K562 (cell line): ENCODE data around the gene MAST4. TPM values are rescaled to one million over a fixed set of nuclear protein-coding genes. Genes with fewer than 3 reads are reported as not detected.
A peak's percentile ranks its signal among the peaks of the same experiment; 100 is the strongest.

ENCODE experiments used
- ATAC-seq: fragments of 200-7000 bp; cut with Tn5 transposase; 3 replicates; pipeline ENCODE4 v1.9.1; 2020; ENCODE audit warnings: moderate library complexity
- BruUV-seq: library from RNA; stranded (reverse); fragments of 400-500 nt; replicated peaks from 2 replicates; lab custom pipeline; 2021; lab: Mats Ljungman, UMichigan
- CTCF ChIA-PET: fragments of 300-600 bp; formaldehyde crosslinking; extraction: SDS; loops from one replicate; lab custom pipeline; 2021; ENCODE audit warnings: low intra/inter-chr PET ratio; lab: Yijun Ruan, JAX
- POLR2A ChIA-PET: fragments of 300-600, 350-650 bp; sonication (Branson Sonifier 250); formaldehyde crosslinking; extraction: SDS; loops from one replicate; lab custom pipeline; 2021; ENCODE audit warnings: antibody characterized with exemption, inconsistent platforms; lab: Yijun Ruan, JAX
- DNase-seq, 4 experiments: peaks; one replicate each; pipeline versions ENCODE4 v3.0.0 to v3.0.0-alpha.2; 2011 to 2018; ENCODE audit warnings: low spot score in 3 of 4, mixed read lengths in 3 of 4; ENCODE audit errors: extremely low read depth in 1 of 4
- FAIRE-seq: peaks from 2 replicates; lab custom pipeline; 2011; peaks lifted over from hg19 to GRCh38; lab: Jason Lieb, UNC
- H2AFZ ChIP-seq: 2 replicates; pipeline ENCODE4 v1.6.0; 2011; ENCODE audit warnings: low read depth, low read length, control low read depth, inconsistent platforms
- H3K27ac ChIP-seq: fragments of 200-600 bp; 3 replicates; pipeline ENCODE4 v1.8.0; 2011; ENCODE audit warnings: low read depth, mild to moderate bottlenecking, control low read depth, inconsistent platforms, low read length, moderate library complexity, mixed read lengths; ENCODE audit errors: extremely low read depth
- H3K27me3 ChIP-seq, 2 experiments: fragments of 300-600 bp in 1 of 2; 2 replicates in 1 of 2; 3 replicates in 1 of 2; pipeline versions ENCODE4 v1.6.0 to v1.8.0; 2011; ENCODE audit warnings: inconsistent platforms in 2 of 2, low read length in 2 of 2, mild to moderate bottlenecking in 1 of 2, mixed read lengths in 1 of 2, moderate library complexity in 1 of 2; ENCODE audit not compliant: control insufficient read depth in 2 of 2, insufficient read depth in 2 of 2
- H3K36me3 ChIP-seq: fragments of 300-600 bp; 3 replicates; pipeline ENCODE4 v1.8.0; 2011; ENCODE audit warnings: mild to moderate bottlenecking, low read length, inconsistent platforms; ENCODE audit not compliant: control insufficient read depth, insufficient read depth
- H3K4me1 ChIP-seq, 2 experiments: fragments of 200-600 bp in 1 of 2; replicated peaks in 1 of 2; 2 replicates in 1 of 2; 3 replicates in 1 of 2; pipeline versions ENCODE4 v1.5.1 to v1.8.0; 2011; ENCODE audit warnings: inconsistent platforms in 2 of 2, low read length in 2 of 2, mild to moderate bottlenecking in 1 of 2, mixed read lengths in 1 of 2, moderate library complexity in 1 of 2; ENCODE audit not compliant: control insufficient read depth in 2 of 2, insufficient read depth in 2 of 2
- H3K4me2 ChIP-seq: 2 replicates; pipeline ENCODE4 v1.6.1; 2011; ENCODE audit warnings: low read length, control low read depth, inconsistent platforms, mixed read lengths; ENCODE audit not compliant: insufficient read depth
- H3K4me3 ChIP-seq: fragments of 200-600 bp; sonication (generic), shearing (Covaris generic); 2 replicates; pipeline ENCODE4 v1.5.1; 2016; ENCODE audit warnings: control low read depth, inconsistent platforms
- H3K79me2 ChIP-seq: fragments of 200-600 bp; 3 replicates; pipeline ENCODE4 v1.8.0; 2011; ENCODE audit warnings: low read length, inconsistent platforms; ENCODE audit not compliant: control insufficient read depth, insufficient read depth
- H3K9ac ChIP-seq, 2 experiments: 2 replicates each; pipeline versions ENCODE4 v1.6.0 to v1.6.1; 2011; ENCODE audit warnings: low read depth in 2 of 2, low read length in 2 of 2, control low read depth in 1 of 2, inconsistent platforms in 1 of 2, mild to moderate bottlenecking in 1 of 2, mixed read lengths in 1 of 2; ENCODE audit not compliant: insufficient read depth in 1 of 2
- H3K9me1 ChIP-seq: one replicate; pipeline ENCODE4 v1.6.0; 2011; ENCODE audit warnings: inconsistent platforms, mild to moderate bottlenecking, low read length, moderate library complexity; ENCODE audit not compliant: control insufficient read depth, insufficient read depth
- H3K9me3 ChIP-seq: replicated peaks from 2 replicates; pipeline ENCODE4 v1.5.1; 2011; ENCODE audit warnings: low read depth, low read length, inconsistent platforms; ENCODE audit not compliant: control insufficient read depth, insufficient read depth
- H4K20me1 ChIP-seq: replicated peaks from 2 replicates; pipeline ENCODE4 v1.6.1; 2011; ENCODE audit warnings: low read length, inconsistent platforms, mixed read lengths; ENCODE audit not compliant: control insufficient read depth, insufficient read depth
- ZNF639 ChIP-seq, 2 experiments: fragments of 200-800 bp in 1 of 2; sonication (Bioruptor generic) in 1 of 2; sonication (generic) in 1 of 2; formaldehyde crosslinking in 1 of 2; IDR thresholded peaks in 1 of 2; conservative IDR thresholded peaks in 1 of 2; 2 replicates each; pipeline versions ENCODE4 v1.5.0 to v1.6.1; 2016 to 2020; ENCODE audit warnings: missing compliant biosample characterization in 1 of 2, missing genetic modification characterization in 1 of 2, missing genetic modification reagents in 1 of 2
- WGBS: fragments of 100-300 bp; shearing (Covaris generic); methylation state at CpG from one replicate; pipeline ENCODE4 v1.1.6; 2016; ENCODE audit warnings: low coverage, mixed read lengths; ENCODE audit not compliant: insufficient coverage; ENCODE audit errors: missing lambda C conversion rate; 5-methylcytosine and 5-hydroxymethylcytosine counted together
- in situ Hi-C: fragments of 300-500 bp; cut with MboI; formaldehyde crosslinking; loops from 4 replicates; pipeline ENCODE4 v1.15.0; 2018; ENCODE audit warnings: inconsistent platforms, mixed read lengths
- intact Hi-C: fragments of 100-400 bp; cut with micrococcal nuclease; formaldehyde crosslinking; loops from 2 replicates; pipeline ENCODE4 v1.14.2; 2022
- polyA plus RNA-seq, 8 experiments: library from polyadenylated mRNA; depleted of rRNA in 4 of 8; stranded (reverse) in 5 of 8; unstranded in 3 of 8; fragments of >200 nt; fragmentation: Nextera tagmentation in 2 of 8; fragmentation: Illumina TruSeq in 1 of 8; extraction: Ambion mirVana in 2 of 8; extraction: Trizol in 1 of 8; gene quantifications; 2 replicates each; pipeline versions ENCODE4 v1.2.1 to v1.2.3, GENCODE V29; 2011 to 2014; ENCODE audit warnings: inconsistent platforms in 1 of 8, missing spikeins in 1 of 8
- total RNA-seq, 7 experiments: library from RNA; depleted of rRNA in 6 of 7; stranded (reverse); fragments of >200 nt in 6 of 7; fragmentation: Illumina TruSeq in 2 of 7; extraction: Trizol in 2 of 7; gene quantifications; 2 replicates each; pipeline versions ENCODE4 v1.2.1 to v1.2.3, GENCODE V29; 2011 to 2021; ENCODE audit warnings: low replicate concordance in 1 of 7
- TF ChIP-seq, protein P1 (sequence below): fragments of 450-650 bp; formaldehyde crosslinking; IDR thresholded peaks from 2 replicates; pipeline ENCODE4 v1.4.0; 2020; ENCODE audit warnings: mild to moderate bottlenecking, mixed read lengths

MAST4 gene
- total and polyA plus RNA-seq, 9 of the 15 experiments (the other 6 are each of a cell fraction or from before 2014, with no cell fraction given), result 0.88 to 10.1 (median 5.2) TPM

DNA sequence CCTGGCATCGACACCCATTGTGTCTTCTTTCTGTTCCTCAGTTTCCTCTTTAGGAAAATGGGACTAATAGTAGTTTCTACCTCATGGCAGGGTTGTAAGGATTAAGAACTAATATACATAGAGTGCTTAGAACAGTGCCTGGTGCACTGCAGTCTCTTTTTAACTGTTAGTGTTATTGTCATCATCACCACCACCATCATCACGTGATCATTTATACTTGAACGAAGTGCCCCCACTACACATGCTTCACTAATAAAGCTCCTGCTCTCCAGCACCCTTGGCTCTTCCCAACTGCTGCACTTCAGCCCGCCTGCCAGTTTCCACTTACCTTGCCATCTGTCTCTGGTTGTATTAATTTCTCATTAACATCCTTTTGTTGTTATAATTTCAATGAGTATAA is 35.8 kb upstream of the MAST4 start:
- no peak for FAIRE-seq
- POLR2A ChIA-PET, result no interaction called here

More for the DNA sequence above, 35.8 kb upstream of the MAST4 start:
- no peaks in the 10 kb centered on the region for H3K9me3 ChIP-seq
- H3K4me1 ChIP-seq, result no peaks in the 10 kb centered on the region
- no peak overlapping the region for H3K27ac ChIP-seq
- intact Hi-C loops (no loop called here), in situ Hi-C loops (no loop called here)
- 1% methylated on average over 4 of the region's 4 CpGs for WGBS
- DNase-seq (no peak), ATAC-seq (no peak)
- no peak overlapping the region for H3K4me3 ChIP-seq
- H3K9me1 ChIP-seq, result no peaks in the 10 kb centered on the region
- H3K4me2 ChIP-seq, result no peak overlapping the region
- H3K36me3 ChIP-seq, result no peaks in the 10 kb centered on the region
- TF ChIP-seq, protein P1, sequence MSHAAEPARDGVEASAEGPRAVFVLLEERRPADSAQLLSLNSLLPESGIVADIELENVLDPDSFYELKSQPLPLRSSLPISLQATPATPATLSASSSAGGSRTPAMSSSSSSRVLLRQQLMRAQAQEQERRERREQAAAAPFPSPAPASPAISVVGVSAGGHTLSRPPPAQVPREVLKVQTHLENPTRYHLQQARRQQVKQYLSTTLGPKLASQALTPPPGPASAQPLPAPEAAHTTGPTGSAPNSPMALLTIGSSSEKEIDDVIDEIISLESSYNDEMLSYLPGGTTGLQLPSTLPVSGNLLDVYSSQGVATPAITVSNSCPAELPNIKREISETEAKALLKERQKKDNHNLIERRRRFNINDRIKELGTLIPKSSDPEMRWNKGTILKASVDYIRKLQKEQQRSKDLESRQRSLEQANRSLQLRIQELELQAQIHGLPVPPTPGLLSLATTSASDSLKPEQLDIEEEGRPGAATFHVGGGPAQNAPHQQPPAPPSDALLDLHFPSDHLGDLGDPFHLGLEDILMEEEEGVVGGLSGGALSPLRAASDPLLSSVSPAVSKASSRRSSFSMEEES (CRISPR knock-in tag), result peak; percentile 86
- TF ChIP-seq ZNF639 (CRISPR knock-in tag; conservative IDR thresholded peaks at IDR 0.05 in 1 of 2, IDR thresholded peaks at IDR 0.05 in 1 of 2), result no peak
- no peaks in the 10 kb centered on the region for H3K79me2 ChIP-seq
- CTCF ChIA-PET, result interaction anchor here (0.6 kb wide), 1 partner anchor 255 kb away, joined by 3 read pairs; no protein-coding TSS in a partner anchor
- BruUV-seq, result no TSS peak
- no peak overlapping the region for H2AFZ ChIP-seq
- H3K9ac ChIP-seq, result no peak overlapping the region
- no peaks in the 10 kb centered on the region for H3K27me3 ChIP-seq
- H4K20me1 ChIP-seq, result no peaks in the 10 kb centered on the region
